ENCODE results near the gene RAB28.

RAB28 gene

GRCh38 chr4:13323921-13324320 lies 160.2 kb downstream of the RAB28 start:
- DNase-seq (ENCODE audit: low spot score): no peak
- no peak for FAIRE-seq

DNA sequence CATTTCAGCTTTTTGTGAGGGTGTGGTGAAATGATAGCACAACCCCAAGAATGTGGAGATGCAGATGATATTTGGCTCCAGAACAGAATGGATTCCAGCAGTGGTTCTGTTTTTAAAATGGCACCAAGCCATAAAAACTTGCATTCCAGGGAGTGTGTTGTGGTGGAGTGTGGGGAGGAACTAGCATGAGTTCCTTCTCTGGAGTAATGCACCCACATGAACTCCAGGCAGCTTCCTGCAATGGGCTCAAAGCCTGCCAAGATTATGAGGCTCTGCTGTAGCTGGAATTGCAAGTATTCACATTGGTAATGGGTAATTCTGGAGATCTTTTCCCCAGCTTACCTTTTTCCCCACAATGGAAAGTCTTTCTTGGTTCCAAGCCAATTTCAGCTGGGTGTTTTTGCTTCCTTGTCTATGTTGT lies 161.4 kb downstream of the RAB28 start:
- no peak for FAIRE-seq
- no peak for DNase-seq (ENCODE audit: low spot score)

Measured in RCC 7860 (cell line).